ENCODE data around the gene SESN1.

SESN1 gene

GRCh38 chr6:108961077-108961476 lies 133.6 kb downstream of the SESN1 start:
- DNase-seq (ENCODE audit: low read depth in 2 of 2), result no peak

- DNase-seq (ENCODE audit: low read depth in 2 of 2), result no peak
Measured at GRCh38 chr6:108960601-108961000, 134.0 kb downstream of the SESN1 start.

DNA sequence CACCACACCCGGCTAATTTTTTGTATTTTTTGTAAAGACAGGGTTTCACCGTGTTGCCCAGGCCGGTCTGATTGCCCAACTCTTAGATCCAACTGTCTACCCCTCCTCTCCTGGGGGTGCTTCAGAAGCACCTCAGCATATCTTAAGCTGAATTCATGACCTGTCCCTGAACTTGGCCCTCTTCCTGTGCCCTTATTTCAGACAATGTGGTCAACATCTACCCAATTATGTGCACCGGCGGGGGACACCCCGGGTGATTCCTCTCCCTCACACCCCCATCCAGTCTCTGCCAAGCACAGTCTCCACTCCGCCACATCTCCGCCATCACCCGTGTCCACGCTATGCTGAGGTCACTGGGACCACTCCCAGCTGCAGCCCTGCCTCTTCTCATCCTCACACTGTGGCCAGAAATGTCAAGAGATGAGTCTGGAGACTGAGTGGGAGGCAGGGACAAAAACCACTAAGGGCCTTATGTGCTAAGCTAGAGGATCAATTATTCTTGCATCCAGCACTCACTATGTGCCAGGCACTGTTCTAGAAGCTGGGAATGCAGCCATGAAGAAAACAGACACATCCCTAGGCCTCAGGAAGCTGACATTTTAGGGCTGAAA lies 134.6 kb downstream of the SESN1 start:
- DNase-seq (ENCODE audit: low read depth in 2 of 2), result no peak

- no peak for DNase-seq (ENCODE audit: low read depth in 2 of 2)
Measured at GRCh38 chr6:108958900-108959770, 135.5 kb downstream of the SESN1 start.

GRCh38 chr6:108957221-108957620 lies 137.4 kb downstream of the SESN1 start:
- no peak for DNase-seq (ENCODE audit: low read depth in 2 of 2)

- no peak for DNase-seq (ENCODE audit: low read depth in 2 of 2)
Measured at GRCh38 chr6:108955329-108955949, 139.2 kb downstream of the SESN1 start.

- no peak for DNase-seq (ENCODE audit: low read depth in 2 of 2)
Measured at GRCh38 chr6:108953681-108954080, 141.0 kb downstream of the SESN1 start.

DNA sequence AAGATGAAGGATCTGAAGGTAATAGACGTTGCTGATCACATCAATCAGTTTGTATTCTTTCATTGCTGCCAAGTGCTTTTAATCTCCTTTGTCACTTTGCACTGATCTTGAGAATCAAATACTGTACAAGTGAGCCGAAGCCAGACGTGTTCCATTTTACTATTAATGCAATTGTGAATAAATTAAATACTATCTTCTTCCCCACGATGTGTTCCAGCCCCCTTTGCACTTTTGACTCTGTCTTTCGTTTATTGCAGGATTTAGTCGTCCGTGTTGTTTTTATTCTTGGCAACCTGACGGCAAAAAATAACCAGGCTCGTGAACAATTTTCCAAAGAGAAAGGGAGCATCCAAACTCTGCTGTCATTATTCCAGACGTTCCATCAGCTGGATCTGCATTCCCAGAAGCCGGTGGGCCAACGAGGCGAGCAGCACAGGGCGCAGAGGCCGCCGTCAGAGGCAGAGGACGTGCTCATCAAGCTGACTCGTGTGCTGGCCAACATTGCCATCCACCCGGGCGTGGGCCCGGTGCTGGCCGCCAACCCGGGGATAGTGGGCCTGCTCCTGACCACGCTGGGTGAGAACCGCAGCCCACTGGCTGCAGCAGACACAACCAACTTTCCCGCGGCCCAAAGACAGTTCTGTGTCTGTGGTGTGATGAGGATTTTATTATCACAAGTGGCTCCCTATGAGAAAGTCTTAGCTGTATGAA lies 141.7 kb downstream of the SESN1 start:
- DNase-seq (ENCODE audit: low read depth in 2 of 2), result no peak

DNA sequence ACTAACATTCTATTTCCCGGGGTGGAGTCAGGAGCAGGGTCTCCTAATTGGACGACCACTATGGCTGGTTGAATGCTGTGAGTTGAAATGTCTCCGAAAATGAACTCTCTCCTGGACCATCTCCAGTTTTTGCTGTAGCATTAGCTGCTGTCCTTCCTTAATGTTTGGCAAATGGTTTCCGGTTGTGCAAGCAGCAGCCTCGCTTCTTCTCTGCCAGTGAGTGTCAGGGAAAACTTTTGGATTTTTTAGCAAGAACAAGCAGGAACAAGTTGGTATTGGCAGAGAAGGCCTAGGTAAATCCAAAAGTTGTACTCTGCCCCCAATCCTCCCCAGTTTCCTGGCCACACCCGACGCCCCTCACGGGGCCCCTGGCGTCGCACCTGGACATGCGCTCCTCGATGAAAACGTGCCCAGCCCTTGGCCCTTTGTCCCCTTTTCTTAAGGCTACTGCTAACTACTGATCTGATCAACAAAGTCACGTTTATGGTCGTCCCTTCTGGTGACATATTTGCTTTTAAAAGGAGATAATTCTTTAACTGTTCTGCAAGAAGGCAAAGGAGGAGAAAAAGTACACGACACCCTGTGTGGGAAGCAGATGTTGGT lies 143.2 kb downstream of the SESN1 start:
- DNase-seq (ENCODE audit: low read depth in 2 of 2), result no peak

- DNase-seq (ENCODE audit: low read depth in 2 of 2), result no peak
Measured at GRCh38 chr6:108948181-108948661, 146.4 kb downstream of the SESN1 start.

DNA sequence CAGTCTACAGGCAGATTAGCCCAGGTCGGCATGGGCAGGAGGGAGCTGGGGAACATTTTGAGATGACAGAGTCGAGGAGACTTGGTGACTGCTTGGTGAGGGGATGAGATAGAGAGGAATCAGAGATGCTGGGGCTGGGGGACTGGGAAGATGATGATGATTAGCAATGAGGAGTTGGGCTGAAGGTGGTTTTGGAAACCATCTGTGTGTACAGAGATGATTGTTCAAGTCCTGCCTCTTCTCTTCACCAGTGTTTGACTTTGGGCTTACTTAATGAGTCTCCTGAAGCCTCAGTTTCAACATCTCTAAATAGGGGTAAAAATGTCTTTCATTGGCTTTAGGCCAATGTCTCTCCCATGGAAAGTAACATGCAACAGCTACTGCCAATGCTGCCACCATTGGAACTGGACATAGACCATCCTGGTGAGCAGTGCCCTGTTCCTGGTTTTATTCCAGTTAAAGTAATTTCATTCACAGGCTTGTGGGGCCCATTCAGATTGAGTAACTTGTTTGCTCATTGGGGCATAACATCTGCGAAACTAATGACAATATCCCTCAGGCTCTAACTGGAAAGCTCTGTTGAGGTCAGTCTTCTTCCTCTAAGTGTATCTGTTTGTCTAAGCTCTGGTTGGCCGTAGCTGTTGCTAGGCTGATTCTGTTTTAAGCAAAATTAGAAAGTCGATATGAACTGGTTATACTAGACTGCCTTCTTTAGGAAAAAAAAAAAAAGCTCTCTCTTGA lies 147.4 kb downstream of the SESN1 start:
- DNase-seq (ENCODE audit: low read depth in 2 of 2), result no peak

DNA sequence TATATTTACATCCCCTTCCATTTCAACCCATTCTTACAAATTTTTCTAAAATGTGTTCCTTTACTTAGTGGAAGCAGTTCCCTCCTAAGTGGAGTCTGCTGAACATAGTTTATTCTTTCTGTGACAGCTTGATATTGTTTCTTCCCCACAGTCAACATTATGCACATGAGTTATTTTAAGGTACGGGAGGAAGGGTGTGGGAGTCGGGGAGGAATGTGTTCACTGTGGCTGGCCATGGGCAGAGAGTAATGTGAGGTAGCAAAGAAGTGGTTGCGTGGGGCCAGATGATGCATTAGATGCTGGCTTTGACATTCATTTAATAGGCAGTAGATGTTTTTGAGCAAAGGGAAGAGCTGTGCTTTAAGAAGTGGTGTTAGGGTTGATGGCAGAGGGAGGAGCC lies 148.0 kb downstream of the SESN1 start:
- no peak for DNase-seq (ENCODE audit: low read depth in 2 of 2)

DNA sequence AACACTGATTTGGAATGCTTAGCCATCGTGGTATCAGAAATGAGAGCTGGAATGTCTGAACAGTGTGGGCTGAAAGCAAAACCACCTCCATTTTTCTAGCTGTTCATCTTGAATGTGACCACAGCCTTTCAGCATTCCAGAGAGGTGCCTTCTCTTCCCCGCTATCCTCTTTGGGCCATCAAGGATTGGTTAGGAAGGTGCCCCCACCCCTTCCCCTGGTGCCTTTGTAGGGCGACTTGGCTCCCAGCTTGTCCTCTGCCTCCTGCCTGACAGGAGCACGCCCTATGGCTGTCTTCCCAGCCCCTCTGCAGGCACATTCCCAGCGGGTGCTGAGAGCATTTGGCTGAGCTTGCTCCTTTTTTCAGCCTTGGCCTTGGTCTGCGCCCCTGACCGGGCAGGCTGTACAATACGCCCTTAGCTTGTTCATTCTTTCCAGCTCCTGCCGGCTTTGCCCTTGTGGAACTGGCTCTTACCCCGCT lies 148.9 kb downstream of the SESN1 start:
- DNase-seq (ENCODE audit: low read depth in 2 of 2), result no peak

DNA sequence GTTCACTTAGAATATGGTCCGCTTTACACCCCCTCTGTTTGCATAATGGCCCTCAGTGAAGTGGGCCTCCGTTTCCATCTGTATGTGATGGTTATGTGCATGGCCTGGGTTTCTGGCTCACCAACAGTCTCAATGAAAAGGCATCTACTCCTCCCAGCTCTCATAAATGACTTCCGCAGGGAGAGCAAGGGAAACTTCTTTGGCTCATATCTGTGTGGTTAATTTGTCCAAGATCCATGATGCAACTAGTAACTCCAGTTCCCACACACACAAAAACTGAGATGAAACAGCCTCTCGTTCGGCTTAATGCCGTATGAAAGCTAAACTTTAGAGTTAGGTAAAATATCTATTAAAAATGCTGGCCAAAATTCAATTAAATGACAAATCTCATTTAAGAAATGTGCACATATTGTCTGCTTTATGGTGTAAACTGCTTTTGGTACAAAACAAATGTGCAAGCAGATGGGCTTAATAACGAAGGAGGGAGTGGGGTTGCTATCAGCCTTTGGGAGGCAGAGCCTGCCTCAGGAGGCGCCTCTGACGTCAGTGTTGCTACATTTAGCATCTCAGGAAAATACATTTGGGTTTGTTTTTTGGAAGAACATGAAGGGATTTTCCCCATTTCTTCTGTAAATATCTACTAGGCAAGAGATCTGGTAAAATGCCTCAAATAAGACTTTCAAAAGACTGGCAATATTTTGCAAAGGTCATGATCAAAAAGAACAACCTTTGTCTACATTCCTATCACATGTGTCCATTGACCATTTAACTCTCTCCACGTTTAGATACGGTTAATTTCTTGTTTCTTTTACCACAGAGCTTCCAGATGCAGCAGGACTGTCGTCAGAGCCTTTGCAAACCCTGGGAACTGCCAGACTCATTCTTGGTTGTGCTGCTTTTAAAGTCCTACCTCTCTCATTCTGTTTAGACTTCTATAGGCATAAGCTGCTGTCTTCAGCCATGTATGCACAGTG lies 149.7 kb downstream of the SESN1 start:
- DNase-seq (ENCODE audit: low read depth in 2 of 2), result no peak

DNA sequence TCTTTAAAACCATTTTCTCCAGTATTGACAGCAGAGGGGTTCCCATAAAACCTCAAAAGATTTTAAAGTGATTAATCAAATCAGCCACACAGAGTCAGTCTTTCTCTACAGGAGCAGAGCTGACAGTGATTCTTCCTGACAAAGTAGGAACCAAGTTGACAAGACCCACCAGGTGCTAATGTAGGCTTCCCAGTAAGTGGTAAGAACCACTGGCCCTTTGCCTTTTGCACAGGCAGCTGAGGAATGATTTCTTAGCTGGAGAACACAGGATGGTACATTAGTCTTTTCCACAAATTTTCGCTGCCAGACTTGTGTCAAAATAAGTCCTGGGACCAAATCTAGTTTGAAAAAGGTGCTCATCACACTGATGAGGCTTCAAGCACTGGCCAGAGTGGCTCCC lies 150.6 kb downstream of the SESN1 start:
- no peak for DNase-seq (ENCODE audit: low read depth in 2 of 2)

GRCh38 chr6:108942556-108943492 lies 151.8 kb downstream of the SESN1 start:
- DNase-seq (ENCODE audit: low read depth in 2 of 2), result peak; percentile 36 to 41

- no peak for DNase-seq (ENCODE audit: low read depth in 2 of 2)
Measured at GRCh38 chr6:108941859-108942258, 152.8 kb downstream of the SESN1 start.

DNA sequence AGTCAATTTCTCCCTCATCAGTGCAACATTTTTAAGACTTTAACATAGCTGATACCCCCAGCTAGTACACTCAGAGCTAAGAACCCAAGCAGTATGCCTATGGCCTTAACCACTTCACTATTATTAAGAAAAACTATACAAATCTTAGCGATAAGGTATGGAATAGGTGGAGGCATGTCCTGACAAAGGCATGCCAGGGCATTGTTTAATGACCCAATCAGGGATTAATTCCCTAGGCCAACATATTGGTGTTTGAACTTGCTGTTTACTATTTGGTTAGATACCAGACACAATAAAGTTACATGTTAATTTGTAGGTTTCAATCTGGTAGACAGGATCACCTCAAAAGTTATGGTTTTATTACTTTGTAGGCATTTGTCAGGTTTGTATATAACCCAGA lies 153.4 kb downstream of the SESN1 start:
- DNase-seq (ENCODE audit: low read depth in 2 of 2), result no peak

- no peak for DNase-seq (ENCODE audit: low read depth in 2 of 2)
Measured at GRCh38 chr6:108940741-108941140, 153.9 kb downstream of the SESN1 start.

Data from stimulated activated CD4-positive, alpha-beta T cell treated with anti-CD3 and anti-CD28 coated beads, Interleukin-15, amount 100 ng/mL, for 48 hours (primary cell).